ENCODE measurements around the gene SORCS2.
"Not testable (repeated sequence)": the region's sequence is repeated elsewhere in the genome, so short reads cannot be mapped to it uniquely, and the experiment has no call there.

The SORCS2 gene

GRCh38 chr4:7199771-7200441 lies 7.6 kb downstream of the SORCS2 start:
- no peak for DNase-seq (ENCODE audit: low read depth)

- no peak for DNase-seq (ENCODE audit: low read depth)
Measured at GRCh38 chr4:7200801-7201200, 8.5 kb downstream of the SORCS2 start.

GRCh38 chr4:7201420-7202305 lies 9.3 kb downstream of the SORCS2 start:
- no peak for DNase-seq (ENCODE audit: low read depth)

- no peak for DNase-seq (ENCODE audit: low read depth)
Measured at GRCh38 chr4:7202411-7202810, 10.1 kb downstream of the SORCS2 start.

- no peak for DNase-seq (ENCODE audit: low read depth)
Measured at GRCh38 chr4:7204656-7205387, 12.5 kb downstream of the SORCS2 start.

GRCh38 chr4:7206385-7206784 lies 14.0 kb downstream of the SORCS2 start:
- DNase-seq (ENCODE audit: low read depth): no peak

GRCh38 chr4:7206911-7207567 lies 14.7 kb downstream of the SORCS2 start:
- no peak for DNase-seq (ENCODE audit: low read depth)

GRCh38 chr4:7207628-7208231 lies 15.4 kb downstream of the SORCS2 start:
- no peak for DNase-seq (ENCODE audit: low read depth)

- no peak for DNase-seq (ENCODE audit: low read depth)
Measured at GRCh38 chr4:7208509-7209451, 16.4 kb downstream of the SORCS2 start.

- no peak for DNase-seq (ENCODE audit: low read depth)
Measured at GRCh38 chr4:7209699-7210098, 17.4 kb downstream of the SORCS2 start.

- no peak for DNase-seq (ENCODE audit: low read depth)
Measured at GRCh38 chr4:7210824-7211223, 18.5 kb downstream of the SORCS2 start.

- DNase-seq (ENCODE audit: low read depth): no peak
Measured at GRCh38 chr4:7212101-7212674, 19.9 kb downstream of the SORCS2 start.

- no peak for DNase-seq (ENCODE audit: low read depth)
Measured at GRCh38 chr4:7212921-7213320, 20.6 kb downstream of the SORCS2 start.

GRCh38 chr4:7213807-7214206 lies 21.5 kb downstream of the SORCS2 start:
- DNase-seq (ENCODE audit: low read depth): no peak

GRCh38 chr4:7214359-7214758 lies 22.0 kb downstream of the SORCS2 start:
- no peak for DNase-seq (ENCODE audit: low read depth)

GRCh38 chr4:7215187-7215586 lies 22.8 kb downstream of the SORCS2 start:
- not testable (repeated sequence) for DNase-seq (ENCODE audit: low read depth)

GRCh38 chr4:7217039-7217438 lies 24.7 kb downstream of the SORCS2 start:
- no peak for DNase-seq (ENCODE audit: low read depth)

GRCh38 chr4:7217474-7218321 lies 25.4 kb downstream of the SORCS2 start:
- DNase-seq (ENCODE audit: low read depth): no peak

- no peak for DNase-seq (ENCODE audit: low read depth)
Measured at GRCh38 chr4:7218686-7219085, 26.3 kb downstream of the SORCS2 start.
